HL-60/S4 treated with phorbol 12-myristate 13-acetate at 8.2 ng/mL for 4 days and 3 days (cell line): ENCODE measurements around the gene DMWD.
"Not testable (repeated sequence)": the region's sequence is repeated elsewhere in the genome, so short reads cannot be mapped to it uniquely, and the experiment has no call there.

Experiments used
- in situ Hi-C: fragments of 300-500 bp; cut with MboI; formaldehyde crosslinking; loops from 2 replicates; pipeline ENCODE4 v1.15.0; 2022; ENCODE audit warnings: low sequenced_read_pairs

The DMWD gene

DNA sequence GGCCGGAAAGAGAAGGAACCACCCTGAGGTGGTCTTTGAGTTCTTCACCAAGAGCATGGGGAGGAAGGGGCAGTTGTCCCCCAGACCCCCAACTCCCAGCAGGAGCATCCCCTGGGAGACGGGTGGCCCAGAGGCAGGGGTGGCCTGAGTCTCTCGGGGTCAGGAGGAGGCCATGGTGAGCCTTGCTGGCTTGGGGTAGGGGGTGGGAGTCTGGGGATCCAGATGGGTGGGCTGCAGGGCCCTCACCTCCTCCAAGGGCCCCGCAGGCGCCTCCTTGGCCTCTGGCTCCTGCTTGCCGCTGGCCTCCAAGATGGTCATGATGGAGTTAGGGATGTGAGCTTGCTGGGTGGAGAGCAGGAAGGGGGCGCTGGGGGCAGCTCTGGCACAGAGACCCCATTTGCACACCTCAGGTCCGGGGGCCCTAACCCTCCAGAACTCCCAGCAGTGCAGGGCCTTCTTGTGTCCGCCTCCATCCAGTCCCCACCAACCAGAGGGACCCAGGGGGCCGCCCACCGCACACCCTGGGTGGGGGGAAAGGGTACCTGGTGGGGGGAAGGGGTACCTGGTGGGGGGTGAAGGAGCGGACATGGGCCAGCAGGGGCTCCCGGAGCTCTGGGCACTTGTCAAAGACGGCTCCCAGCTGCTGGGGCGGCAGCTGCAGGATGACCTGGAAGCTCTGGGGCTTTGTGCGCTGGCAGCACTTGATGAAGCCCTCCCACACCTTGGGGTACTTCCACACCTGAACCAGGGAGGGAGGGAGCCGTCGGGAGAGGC is 23.8 kb upstream of the DMWD start:
- in situ Hi-C loops: no loop called here

- in situ Hi-C loops: no loop called here
Measured at GRCh38 chr19:45815481-45816216, 23.0 kb upstream of the DMWD start.

- in situ Hi-C loops: no loop called here
Measured at GRCh38 chr19:45814851-45815480, 22.3 kb upstream of the DMWD start, which contains the start of gene RSPH6A. Gene RSPH6A (minus strand): TSS chr19:45815308. CDS start chr19:45815176, 132 bp downstream.

DNA sequence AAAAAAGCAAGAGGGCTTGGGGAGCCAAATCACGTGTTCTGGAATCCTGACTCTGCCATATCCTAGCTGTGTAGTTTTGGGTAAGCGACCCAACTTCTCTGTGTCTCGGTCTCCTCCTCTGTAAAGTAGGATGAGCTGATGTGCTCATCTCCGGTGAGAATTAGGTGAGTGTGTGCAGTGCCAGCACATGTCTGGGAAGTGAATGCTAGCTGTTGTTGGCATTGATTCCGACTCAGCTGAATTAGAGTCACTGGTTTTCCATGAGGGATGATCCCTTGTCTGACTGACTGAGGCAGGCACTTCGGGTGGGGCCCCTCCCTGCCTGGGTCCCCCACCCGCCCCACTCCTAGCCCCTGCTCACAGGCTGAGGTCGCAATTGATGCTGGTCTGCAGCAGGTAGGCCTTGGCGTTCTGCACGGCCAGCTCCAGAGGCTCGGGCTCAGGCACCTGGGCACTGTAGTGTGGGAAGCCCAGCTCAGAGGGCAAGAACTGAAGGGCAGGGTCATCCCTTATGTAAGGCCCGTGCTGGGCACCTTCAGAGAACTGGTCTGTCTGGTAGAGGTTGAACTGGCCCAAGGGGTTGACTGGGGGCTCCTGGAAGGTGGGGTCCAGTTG is 21.6 kb upstream of the DMWD start:
- in situ Hi-C loops: no loop called here

DNA sequence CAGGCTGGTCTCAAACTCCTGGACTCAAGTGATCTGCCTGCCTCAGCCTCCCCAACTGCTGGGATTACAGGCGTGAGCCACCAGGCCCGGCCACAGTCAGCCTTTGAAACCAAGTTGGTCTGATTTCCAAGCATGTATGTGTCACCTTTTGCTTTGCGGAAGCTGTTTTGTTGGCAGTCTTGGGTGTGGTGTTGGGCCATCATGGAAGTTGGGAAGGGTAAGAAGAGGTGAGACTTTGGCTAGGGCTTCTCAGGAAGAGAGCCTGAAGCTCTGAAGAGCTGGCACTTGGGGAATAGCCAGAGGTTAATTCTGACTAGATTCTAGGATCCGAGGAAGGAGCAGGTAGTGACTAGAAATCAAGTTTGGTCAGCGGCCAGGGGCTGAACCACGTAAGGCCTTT is 19.7 kb upstream of the DMWD start:
- in situ Hi-C loops: no loop called here

DNA sequence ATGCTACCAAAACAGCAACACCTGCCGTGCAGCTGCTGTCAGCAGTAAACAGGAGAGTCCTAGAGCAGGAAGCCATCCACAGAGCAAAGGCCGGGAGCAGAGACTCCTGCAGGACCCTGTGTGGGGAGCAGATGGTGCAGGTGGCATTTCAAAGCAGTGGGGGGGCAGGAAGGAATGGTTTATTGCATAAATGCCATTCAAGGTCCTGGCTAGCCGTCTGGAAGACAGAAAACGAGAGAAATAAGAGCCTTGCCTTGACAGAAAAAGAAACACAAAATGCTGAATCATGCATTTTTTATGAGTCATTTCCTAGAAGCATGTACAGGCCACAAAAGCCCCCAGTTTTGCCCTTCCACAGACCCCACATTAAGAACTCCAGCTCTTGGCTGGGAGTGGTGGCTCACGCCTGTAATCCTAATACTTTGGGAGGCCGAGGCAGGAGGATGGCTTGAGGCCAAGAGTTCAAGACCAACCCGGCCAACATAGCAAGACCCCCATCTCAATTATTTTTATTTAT is 17.1 kb upstream of the DMWD start:
- in situ Hi-C loops: no loop called here

DNA sequence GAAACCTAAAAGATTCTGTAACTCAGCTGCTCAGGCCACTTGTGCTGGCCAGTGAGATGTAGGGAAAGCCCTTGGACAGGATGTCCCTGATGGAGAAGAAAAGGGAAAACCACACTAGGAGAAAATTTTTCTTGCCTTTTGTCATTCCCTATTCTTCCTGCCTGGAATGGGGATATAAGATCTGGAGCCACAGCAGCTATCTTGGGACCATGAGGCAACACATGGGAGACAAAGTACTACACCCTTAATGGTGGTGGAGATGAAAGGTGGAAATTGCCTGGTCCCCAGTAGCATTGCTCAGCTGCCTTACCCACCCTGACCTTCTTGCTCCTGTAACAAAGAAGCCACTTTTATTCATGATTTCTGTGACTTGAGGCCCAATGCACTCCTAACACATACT is 13.1 kb upstream of the DMWD start:
- in situ Hi-C loops: no loop called here

GRCh38 chr19:45804959-45805230 is 12.2 kb upstream of the DMWD start:
- in situ Hi-C loops: no loop called here

DNA sequence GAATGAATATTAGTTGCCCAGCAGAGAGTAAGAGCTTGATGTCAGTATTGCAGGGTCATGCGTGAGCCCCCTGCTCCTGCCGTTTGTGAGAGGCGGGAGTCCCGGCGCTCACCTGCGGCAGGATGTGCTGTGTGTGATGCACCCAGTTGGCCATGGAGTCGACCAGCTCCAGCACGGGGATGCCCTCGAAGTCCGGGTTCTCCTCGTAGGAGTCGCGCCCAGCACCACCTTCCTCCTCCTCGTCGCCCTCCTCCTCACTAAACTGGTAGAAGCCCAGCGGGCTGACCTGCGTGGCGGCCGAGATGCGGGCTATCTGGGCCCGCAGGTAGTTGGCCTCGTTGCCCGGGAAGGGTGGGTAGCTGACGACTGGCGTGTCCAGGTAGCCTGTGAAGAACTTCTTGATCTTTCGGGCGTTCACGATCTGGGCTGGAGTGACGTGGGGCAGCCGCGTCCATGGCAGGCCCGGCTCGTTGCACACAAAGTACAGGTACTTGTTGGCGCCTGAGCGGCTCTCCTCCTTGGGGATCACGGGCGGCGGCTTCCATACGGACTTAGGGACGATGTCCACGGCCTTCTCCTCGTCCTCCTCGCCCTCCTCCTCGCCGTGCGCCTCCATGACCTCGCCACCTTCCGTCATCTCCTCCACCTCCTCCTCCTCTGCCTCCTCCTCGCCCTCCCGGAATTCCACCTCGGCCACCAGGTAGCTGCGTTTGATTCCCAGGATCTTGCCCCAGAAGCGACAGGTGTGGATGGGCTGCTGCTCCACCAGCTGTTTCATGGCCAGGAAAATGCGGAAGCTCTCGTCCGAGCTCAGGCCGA is 11.7 kb upstream of the DMWD start:
- in situ Hi-C loops: no loop called here

DNA sequence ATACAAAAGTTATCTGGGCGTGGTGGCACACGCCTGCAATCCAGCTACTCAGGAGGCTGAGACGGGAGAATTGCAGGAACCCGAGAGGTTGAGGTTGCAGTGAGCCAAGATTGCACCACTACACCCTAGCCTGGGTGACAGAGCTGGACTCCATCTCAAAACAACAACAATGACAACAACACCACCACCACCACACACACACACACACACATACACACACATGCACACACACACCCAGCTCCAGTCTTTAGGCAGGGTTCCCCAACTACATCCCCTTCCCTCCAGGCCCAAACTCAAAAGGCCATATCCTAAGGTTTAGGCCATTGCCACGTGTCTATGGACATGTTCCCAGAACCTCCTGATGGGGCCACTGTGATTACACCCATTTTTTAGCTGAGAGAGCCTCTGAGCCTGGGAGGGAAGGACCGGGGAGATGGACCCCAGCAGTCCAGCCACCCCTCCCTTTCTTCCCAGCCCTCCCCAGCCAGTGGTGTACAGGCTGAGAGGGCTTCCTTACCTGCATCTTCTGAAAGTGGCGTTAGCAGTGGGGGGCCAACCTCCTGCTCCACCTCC is 9.0 kb upstream of the DMWD start:
- in situ Hi-C loops: no loop called here

DNA sequence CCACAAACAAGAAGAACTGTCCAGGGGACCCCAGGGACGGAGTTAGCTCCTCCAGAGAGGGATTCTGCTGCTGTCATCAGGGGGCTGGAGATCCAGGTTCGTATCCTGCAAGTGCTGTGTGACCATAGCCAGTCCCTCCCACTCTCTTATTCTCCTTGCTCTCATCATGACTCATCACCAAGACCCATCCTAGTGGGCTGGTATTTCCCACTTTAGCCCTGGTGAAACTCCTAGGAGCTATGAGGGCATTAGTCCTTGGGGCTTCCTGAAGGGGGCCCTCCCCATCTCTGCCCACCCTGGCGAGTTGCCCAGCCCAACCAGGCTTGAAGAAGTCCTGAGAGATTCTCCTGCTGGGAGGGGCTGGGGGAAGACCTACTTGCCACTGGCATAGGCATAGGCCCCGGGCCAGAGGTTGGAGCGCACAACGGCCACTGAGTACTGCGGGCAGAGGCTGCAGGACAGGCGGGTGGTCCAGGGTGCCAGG is 7.5 kb upstream of the DMWD start:
- in situ Hi-C loops: no loop called here

- in situ Hi-C loops: not testable (repeated sequence)
Measured at GRCh38 chr19:45799541-45799940, 6.9 kb upstream of the DMWD start.

GRCh38 chr19:45798995-45799517 is 6.4 kb upstream of the DMWD start:
- in situ Hi-C loops: no loop called here

DNA sequence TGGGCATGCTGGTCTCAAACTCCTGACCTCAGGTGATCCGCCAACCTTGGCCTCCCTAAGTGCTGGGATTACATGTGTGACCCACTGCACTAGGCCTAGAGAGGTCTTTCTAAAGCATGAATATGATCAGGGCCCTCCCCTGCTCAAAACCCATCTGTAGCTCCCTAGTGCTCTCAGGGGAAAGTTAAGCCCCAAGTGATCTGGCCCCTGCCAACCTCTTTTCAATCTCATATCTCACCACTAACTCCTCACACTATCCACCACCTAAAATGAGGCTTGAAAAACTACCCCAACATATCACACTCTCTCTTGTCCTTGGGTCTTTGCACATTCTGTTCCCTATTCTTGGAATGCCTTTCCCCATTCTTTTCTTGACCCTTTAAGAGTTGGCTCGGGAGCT is 2.0 kb upstream of the DMWD start:
- in situ Hi-C loops: no loop called here

GRCh38 chr19:45793876-45794275 is 1.2 kb upstream of the DMWD start:
- in situ Hi-C loops: no loop called here

DNA sequence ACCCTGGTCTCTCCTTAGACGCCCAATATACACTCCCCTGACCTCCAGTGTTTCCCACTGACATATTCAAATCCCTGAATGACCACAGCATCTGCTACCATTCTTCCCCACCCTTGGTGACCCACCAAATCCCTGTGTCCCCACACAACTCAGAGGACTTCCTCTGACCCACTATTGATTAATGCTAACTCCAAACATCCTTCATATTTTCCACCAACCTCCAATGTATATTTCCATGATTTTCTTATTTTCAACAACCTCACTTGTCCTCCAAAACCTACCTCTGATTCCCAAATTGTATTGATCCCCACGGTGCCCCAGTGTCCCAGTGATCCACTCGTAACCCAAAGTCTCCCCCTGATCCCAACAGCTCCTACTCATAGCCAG is 526 bp upstream of the DMWD start:
- in situ Hi-C loops: no loop called here

DNA sequence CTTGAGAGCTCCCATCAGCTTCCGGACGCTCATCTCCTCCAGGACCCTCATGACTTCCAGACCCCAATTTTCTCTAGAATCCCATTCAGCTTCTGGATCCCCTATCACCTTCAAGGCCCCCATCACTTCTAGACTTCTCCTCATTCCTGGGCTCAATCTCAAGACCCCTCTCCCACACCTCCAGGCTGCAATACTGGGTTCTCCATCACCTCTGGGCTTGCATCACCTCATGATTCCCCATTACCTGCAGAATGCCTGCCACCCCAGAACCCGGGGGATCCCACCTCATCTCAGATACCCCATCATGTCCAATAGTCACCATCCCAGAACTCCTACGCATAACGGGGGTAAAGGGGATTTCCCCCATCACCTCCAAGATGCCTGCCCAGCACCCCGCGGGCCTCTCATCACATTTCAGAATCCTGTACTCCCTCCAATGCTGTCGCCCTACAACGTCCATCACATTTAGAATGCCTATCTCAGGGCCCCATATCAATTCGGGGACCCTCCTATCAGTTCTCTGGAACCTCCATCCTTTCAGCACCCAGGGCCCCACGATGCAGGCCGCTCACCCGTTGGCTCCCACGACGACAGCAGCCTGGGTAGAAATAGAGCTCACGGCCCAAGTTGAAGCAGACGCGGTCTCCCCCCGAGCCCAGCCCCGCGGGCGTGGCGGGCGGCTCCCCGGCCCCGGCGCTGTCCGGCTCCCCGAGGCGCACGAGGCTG is 738 bp downstream of the DMWD start:
- in situ Hi-C loops: no loop called here

DNA sequence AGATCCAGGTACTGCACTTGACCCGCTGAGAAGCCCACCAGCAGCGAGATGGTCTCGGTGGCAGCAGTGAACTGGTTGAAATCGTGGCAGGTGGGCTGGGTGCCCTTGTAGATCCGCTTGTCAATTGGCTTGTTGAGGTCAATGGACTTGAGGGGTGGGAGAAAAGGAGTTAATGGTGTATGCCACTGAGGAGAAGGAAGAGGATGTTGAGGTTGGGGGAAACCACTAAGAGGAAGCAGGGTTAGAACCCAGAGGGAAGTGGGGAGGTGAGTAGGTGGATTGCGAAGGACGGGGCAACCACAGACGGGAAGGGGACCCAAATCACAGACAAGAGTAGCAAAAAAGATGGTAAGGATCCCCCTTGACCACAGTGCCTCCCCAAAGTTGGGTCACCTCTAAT is 1.7 kb downstream of the DMWD start:
- in situ Hi-C loops: no loop called here

DNA sequence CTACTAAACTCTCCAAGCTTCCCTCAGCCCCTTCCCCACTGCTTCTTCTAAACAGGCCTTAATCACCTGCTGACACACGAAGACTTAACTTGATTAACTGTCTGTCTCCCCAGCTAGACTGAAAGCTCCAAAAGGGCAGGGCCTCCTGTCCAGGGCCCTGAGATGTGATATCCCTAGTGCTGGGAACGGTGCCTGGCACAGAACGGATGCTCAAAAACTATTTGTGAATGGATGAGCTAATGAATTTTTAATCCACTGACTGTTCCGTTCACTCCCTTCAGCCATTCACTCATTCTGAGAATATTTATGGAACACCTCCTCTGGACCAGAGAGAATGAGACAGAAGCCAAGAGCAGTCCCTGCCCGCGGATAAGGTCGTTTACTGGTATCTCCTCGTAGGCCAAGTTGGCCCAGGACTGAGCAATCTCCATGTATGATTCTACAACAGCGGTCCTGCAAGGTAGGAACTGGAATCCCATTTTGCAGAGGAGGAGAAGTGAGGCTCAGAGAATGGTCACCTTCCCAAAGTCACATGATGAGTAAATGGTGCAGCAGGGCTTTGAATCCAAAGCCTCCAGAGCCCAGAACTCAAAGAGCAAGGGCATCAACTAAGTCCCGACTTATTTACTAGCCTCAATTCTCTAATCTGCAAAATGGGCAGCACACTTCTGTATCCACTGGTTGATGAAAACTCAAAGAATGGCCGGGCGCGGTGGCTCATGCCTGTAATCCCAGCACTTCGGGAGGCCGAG is 3.4 kb downstream of the DMWD start:
- in situ Hi-C loops: no loop called here
